IPS DF 4.7 (cell line): ENCODE results near the gene SCARB1.

Source experiments
- DNase-seq: peaks from one replicate; pipeline ENCODE4 v3.0.0-alpha.2; 2013; ENCODE audit warnings: low spot score; ENCODE audit errors: extremely low read depth

SCARB1 gene

GRCh38 chr12:124777399-124778372 lies 86.0 kb downstream of the SCARB1 start:
- DNase-seq, result no peak

GRCh38 chr12:124776125-124776513 lies 87.5 kb downstream of the SCARB1 start:
- no peak for DNase-seq

- DNase-seq, result no peak
Measured at GRCh38 chr12:124774462-124775167, 89.0 kb downstream of the SCARB1 start.

- DNase-seq, result no peak
Measured at GRCh38 chr12:124774054-124774461, 89.6 kb downstream of the SCARB1 start.

- DNase-seq, result no peak
Measured at GRCh38 chr12:124772289-124773170, 91.1 kb downstream of the SCARB1 start.

GRCh38 chr12:124771462-124772288 lies 92.0 kb downstream of the SCARB1 start:
- DNase-seq, result no peak

GRCh38 chr12:124770728-124771127 lies 92.9 kb downstream of the SCARB1 start:
- DNase-seq, result no peak

GRCh38 chr12:124769881-124770512 lies 93.7 kb downstream of the SCARB1 start:
- DNase-seq, result no peak

GRCh38 chr12:124769163-124769530 lies 94.5 kb downstream of the SCARB1 start:
- DNase-seq, result no peak

GRCh38 chr12:124768452-124769162 lies 95.1 kb downstream of the SCARB1 start:
- DNase-seq, result no peak

- DNase-seq, result no peak
Measured at GRCh38 chr12:124767066-124767821, 96.4 kb downstream of the SCARB1 start.

GRCh38 chr12:124766727-124767065 lies 97.0 kb downstream of the SCARB1 start:
- DNase-seq, result no peak

- no peak for DNase-seq
Measured at GRCh38 chr12:124765581-124766489, 97.8 kb downstream of the SCARB1 start.

- no peak for DNase-seq
Measured at GRCh38 chr12:124764870-124765580, 98.6 kb downstream of the SCARB1 start.

- DNase-seq, result no peak
Measured at GRCh38 chr12:124764451-124764850, 99.2 kb downstream of the SCARB1 start.

GRCh38 chr12:124763594-124763979 lies 100.1 kb downstream of the SCARB1 start:
- no peak for DNase-seq
